A673 (cell line): Measurements from ENCODE around the gene CCDC158. TPM values are rescaled to one million over a fixed set of nuclear protein-coding genes. Genes with fewer than 3 reads are reported as not detected.

ENCODE experiments used
- BruUV-seq: library from RNA; stranded (reverse); fragments of 400-500 nt; replicated peaks from 2 replicates; lab custom pipeline; 2021; lab: Mats Ljungman, UMichigan
- CTCF ChIA-PET: fragments of 300-600 bp; sonication (Branson Sonifier 250); formaldehyde crosslinking; loops from one replicate; lab custom pipeline; 2022; ENCODE audit warnings: antibody characterized with exemption; lab: Charles Lee
- POLR2A ChIA-PET: fragments of 300-600 bp; sonication (Branson Sonifier 250); formaldehyde crosslinking; loops from one replicate; lab custom pipeline; 2022; ENCODE audit warnings: antibody characterized with exemption; ENCODE audit not compliant: low non-redundant PET; lab: Charles Lee
- DNase-seq: peaks from one replicate; pipeline ENCODE4 v3.0.0-alpha.2; 2015; ENCODE audit warnings: low spot score
- H3K27ac ChIP-seq: fragments of 200-600 bp; sonication (generic); 2 replicates; pipeline ENCODE4 v1.5.1; 2016; ENCODE audit warnings: mixed run types, low read depth, mild to moderate bottlenecking, mixed read lengths, antibody characterized with exemption, low read length; ENCODE audit not compliant: poor library complexity, severe bottlenecking
- H3K27me3 ChIP-seq: fragments of 200-600 bp; sonication (generic); replicated peaks from 2 replicates; pipeline ENCODE4 v1.6.1; 2017; ENCODE audit warnings: mixed run types, low read depth, mild to moderate bottlenecking, mixed read lengths, antibody characterized with exemption, low read length; ENCODE audit not compliant: insufficient read depth, poor library complexity
- H3K36me3 ChIP-seq: fragments of 200-600 bp; sonication (generic); 2 replicates; pipeline ENCODE4 v1.6.1; 2016; ENCODE audit warnings: mixed run types, mild to moderate bottlenecking, mixed read lengths, antibody characterized with exemption, low read length; ENCODE audit not compliant: insufficient read depth, poor library complexity, severe bottlenecking
- H3K4me1 ChIP-seq: fragments of 200-600 bp; sonication (generic); 2 replicates; pipeline ENCODE4 v1.6.1; 2017; ENCODE audit warnings: mixed run types, mild to moderate bottlenecking, mixed read lengths, antibody characterized with exemption, low read length; ENCODE audit not compliant: insufficient read depth, poor library complexity, severe bottlenecking
- H3K4me3 ChIP-seq: fragments of 200-600 bp; sonication (generic); 2 replicates; pipeline ENCODE4 v1.5.1; 2016; ENCODE audit warnings: low read depth, mixed run types, mild to moderate bottlenecking, mixed read lengths, low read length; ENCODE audit not compliant: poor library complexity, severe bottlenecking
- H3K9me3 ChIP-seq: fragments of 200-600 bp; sonication (generic); 2 replicates; pipeline ENCODE4 v1.6.1; 2016; ENCODE audit warnings: mixed run types, low read depth, mild to moderate bottlenecking, mixed read lengths, antibody characterized with exemption, low read length; ENCODE audit not compliant: poor library complexity, severe bottlenecking
- CTCF ChIP-seq: fragments of 300-800, 200-600 bp; sonication (generic); conservative IDR thresholded peaks from 2 replicates; pipeline ENCODE4 v1.5.1; 2017; ENCODE audit warnings: low read depth, mild to moderate bottlenecking, antibody characterized with exemption, low read length, moderate library complexity, mixed read lengths
- EZH2 ChIP-seq: fragments of 200-600 bp; sonication (generic); IDR thresholded peaks from 2 replicates; pipeline ENCODE4 v1.6.1; 2017; ENCODE audit warnings: borderline replicate concordance, low read depth, mild to moderate bottlenecking, mixed read lengths, antibody characterized with exemption, low read length; ENCODE audit not compliant: poor library complexity, severe bottlenecking
- intact Hi-C: fragments of 100-400 bp; cut with micrococcal nuclease; formaldehyde crosslinking; loops from one replicate; pipeline ENCODE4 v1.10.0; 2022; ENCODE audit not compliant: unreplicated experiment
- total RNA-seq: library from RNA; stranded (reverse); gene quantifications from 2 replicates; pipeline ENCODE4 v1.2.3, GENCODE V29; 2021

Gene CCDC158
- total RNA-seq, 1 experiment from 2014 or later, result not detected

GRCh38 chr4:76322236-76322635 is 98.7 kb downstream of the CCDC158 start:
- ChIA-PET CTCF (no interaction called here), POLR2A (no interaction called here)
- TF ChIP-seq EZH2 (no peak), CTCF (no peak)
- Histone ChIP-seq H3K36me3 (no peaks in the 10 kb centered on the region), H3K4me3 (no peak overlapping the region), H3K4me1 (no peaks in the 10 kb centered on the region), H3K27ac (no peak overlapping the region), H3K27me3 (no peaks in the 10 kb centered on the region), H3K9me3 (peaks cover 3% of the 10 kb centered on the region)
- no peak for DNase-seq
- intact Hi-C loops, result no loop called here
- no TSS peak for BruUV-seq

GRCh38 chr4:76316131-76316530 is 104.8 kb downstream of the CCDC158 start:
- TF ChIP-seq CTCF, result no peak
- no peak for TF ChIP-seq EZH2
- ChIA-PET POLR2A (no interaction called here), CTCF (no interaction called here)
- Histone ChIP-seq H3K27me3 (no peaks in the 10 kb centered on the region), H3K9me3 (peaks cover 3% of the 10 kb centered on the region), H3K36me3 (no peaks in the 10 kb centered on the region), H3K4me1 (no peaks in the 10 kb centered on the region), H3K4me3 (no peak overlapping the region), H3K27ac (no peak overlapping the region)
- DNase-seq, result no peak
- intact Hi-C loops, result no loop called here
- no TSS peak for BruUV-seq

DNA sequence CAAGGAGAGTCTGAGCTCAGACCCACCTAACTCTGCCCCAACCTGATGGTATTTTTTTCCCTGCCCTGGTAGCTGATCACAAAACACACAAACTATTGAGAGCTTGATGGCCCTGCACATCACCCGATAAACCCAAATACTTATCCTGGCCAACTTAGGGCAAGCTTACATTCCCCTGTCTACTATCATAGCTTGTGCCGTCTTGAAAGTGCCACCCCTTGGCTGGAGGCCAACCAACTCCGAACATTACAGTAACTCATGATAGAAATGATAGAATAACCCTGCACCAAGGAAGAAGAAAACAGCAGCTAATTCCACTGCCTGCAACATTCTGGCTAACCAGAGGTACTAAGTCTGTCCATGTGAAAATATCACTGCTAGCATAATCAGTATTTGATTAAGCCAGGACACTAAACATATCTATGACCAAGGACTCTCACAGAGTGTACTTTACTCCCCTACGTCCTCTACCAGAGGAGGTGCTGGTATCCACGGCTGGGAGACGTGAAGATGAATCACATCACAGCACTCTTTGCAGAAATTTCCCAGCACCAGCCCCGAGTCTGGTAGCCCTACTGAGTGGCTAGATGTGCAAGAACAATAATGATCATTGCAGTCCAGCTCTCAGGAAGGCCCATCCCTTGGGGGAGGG is 105.5 kb downstream of the CCDC158 start:
- intact Hi-C loops, result no loop called here
- no peak overlapping the region for H3K27ac ChIP-seq
- ChIA-PET CTCF (no interaction called here), POLR2A (no interaction called here)
- peaks cover 3% of the 10 kb centered on the region for H3K9me3 ChIP-seq
- TF ChIP-seq CTCF, result no peak
- TF ChIP-seq EZH2, result no peak
- H3K27me3 ChIP-seq, result no peaks in the 10 kb centered on the region
- no TSS peak for BruUV-seq
- no peak for DNase-seq
- no peak overlapping the region for H3K4me3 ChIP-seq
- H3K36me3 ChIP-seq, result no peaks in the 10 kb centered on the region
- no peaks in the 10 kb centered on the region for H3K4me1 ChIP-seq
